ENCODE measurements around the gene LRMDA. TPM values are rescaled to one million over a fixed set of nuclear protein-coding genes. Genes with fewer than 3 reads are reported as not detected.

Gene LRMDA
- polyA plus RNA-seq, 1 donor (not counting 4 experiments of a cell fraction or from before 2014, with no cell fraction given): not detected

- Histone ChIP-seq H3K27ac (ENCODE audit: control insufficient read depth, insufficient read depth, low read length) (no peak overlapping the region), H3K27me3 (ENCODE audit: control insufficient read depth, extremely low read depth, insufficient read depth, low read length) (no peaks in the 10 kb centered on the region), H2AFZ (ENCODE audit: control insufficient read depth, low read length) (no peak overlapping the region), H3K9me1 (ENCODE audit: control insufficient read depth, extremely low read depth, insufficient read depth, low read length) (no peaks in the 10 kb centered on the region), H3K36me3 (ENCODE audit: control insufficient read depth in 2 of 2, extremely low read depth in 1 of 2, insufficient read depth in 2 of 2, low read length in 2 of 2) (no peaks in the 10 kb centered on the region), H3K4me1 (ENCODE audit: control insufficient read depth, extremely low read depth, insufficient read depth, low read length) (peaks cover 10% of the 10 kb centered on the region), H3K4me2 (ENCODE audit: control insufficient read depth, extremely low read depth, insufficient read depth, low read depth, low read length) (no peak overlapping the region), H4K20me1 (ENCODE audit: control insufficient read depth, extremely low read depth, insufficient read depth, low read length) (no peaks in the 10 kb centered on the region), H3K9ac (ENCODE audit: control insufficient read depth, extremely low read depth, insufficient read depth, low read length) (no peak overlapping the region), H3K4me3 (ENCODE audit: control insufficient read depth in 2 of 3, extremely low read depth in 1 of 3, insufficient read depth in 2 of 3, low read depth in 1 of 3, low read length in 3 of 3) (no peak overlapping the region), H3K79me2 (ENCODE audit: control insufficient read depth, insufficient read depth, low read length) (no peaks in the 10 kb centered on the region), H3K9me3 (ENCODE audit: control insufficient read depth, low read depth, low read length) (no peaks in the 10 kb centered on the region)
- DNase-seq (ENCODE audit: low read depth, low spot score): no peak
- no peak for FAIRE-seq
- no peak for TF ChIP-seq EZH2 (IDR thresholded peaks at IDR 0.05; ENCODE audit: low read length)
- no peak for TF ChIP-seq CTCF (optimal IDR thresholded peaks at IDR 0.05 in 1 of 3, IDR thresholded peaks at IDR 0.05 in 1 of 3, conservative IDR thresholded peaks at IDR 0.05 in 1 of 3; ENCODE audit: extremely low read depth in 1 of 3, insufficient read depth in 2 of 3, low read length in 3 of 3)
- dilution Hi-C loops (cut with MboI; ENCODE audit: extremely low pct_ligation_motif_present, low sequenced_read_pairs): no loop called here
Measured at GRCh38 chr10:75507469-75507868, 76.0 kb downstream of the LRMDA start.

DNA sequence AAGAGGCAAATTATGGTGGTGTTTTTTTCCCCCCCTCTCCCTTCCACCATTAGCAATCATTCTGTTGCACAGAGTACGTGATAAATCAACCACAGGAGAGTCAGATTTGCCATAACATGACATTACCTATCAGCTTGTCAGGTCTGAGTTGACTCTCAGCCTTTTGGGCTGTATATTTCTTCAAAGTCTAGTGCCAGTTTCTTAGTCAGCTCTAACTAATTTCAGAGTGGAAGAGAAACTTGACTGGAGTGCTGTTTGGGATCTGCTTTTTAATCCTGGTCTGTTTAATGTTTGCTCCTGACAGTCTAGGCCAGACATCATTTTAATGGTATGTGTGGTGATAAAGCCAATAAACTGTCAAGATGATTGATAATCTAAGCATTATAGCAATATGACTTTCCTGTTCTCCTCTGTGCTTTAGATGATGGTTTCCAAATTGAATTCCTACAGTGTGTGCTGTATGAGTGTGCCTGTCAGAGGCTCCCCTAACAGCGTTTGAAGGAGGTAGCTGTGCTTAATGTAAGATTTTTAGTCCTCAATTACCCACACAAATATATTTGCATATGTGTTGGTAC lies 76.9 kb downstream of the LRMDA start:
- no peaks in the 10 kb centered on the region for H3K9me1 ChIP-seq (ENCODE audit: control insufficient read depth, extremely low read depth, insufficient read depth, low read length)
- H3K4me1 ChIP-seq (ENCODE audit: control insufficient read depth, extremely low read depth, insufficient read depth, low read length): peaks cover 10% of the 10 kb centered on the region
- H4K20me1 ChIP-seq (ENCODE audit: control insufficient read depth, extremely low read depth, insufficient read depth, low read length): no peaks in the 10 kb centered on the region
- FAIRE-seq (no peak), DNase-seq (ENCODE audit: low read depth, low spot score) (no peak)
- peak overlapping the region; percentile 43 for H3K4me2 ChIP-seq (ENCODE audit: control insufficient read depth, extremely low read depth, insufficient read depth, low read depth, low read length)
- H2AFZ ChIP-seq (ENCODE audit: control insufficient read depth, low read length): no peak overlapping the region
- no peak overlapping the region for H3K4me3 ChIP-seq (ENCODE audit: control insufficient read depth in 2 of 3, extremely low read depth in 1 of 3, insufficient read depth in 2 of 3, low read depth in 1 of 3, low read length in 3 of 3)
- H3K79me2 ChIP-seq (ENCODE audit: control insufficient read depth, insufficient read depth, low read length): no peaks in the 10 kb centered on the region
- no peaks in the 10 kb centered on the region for H3K9me3 ChIP-seq (ENCODE audit: control insufficient read depth, low read depth, low read length)
- H3K9ac ChIP-seq (ENCODE audit: control insufficient read depth, extremely low read depth, insufficient read depth, low read length): no peak overlapping the region
- dilution Hi-C loops (cut with MboI; ENCODE audit: extremely low pct_ligation_motif_present, low sequenced_read_pairs): no loop called here
- H3K27me3 ChIP-seq (ENCODE audit: control insufficient read depth, extremely low read depth, insufficient read depth, low read length): no peaks in the 10 kb centered on the region
- H3K36me3 ChIP-seq (ENCODE audit: control insufficient read depth in 2 of 2, extremely low read depth in 1 of 2, insufficient read depth in 2 of 2, low read length in 2 of 2): no peaks in the 10 kb centered on the region
- TF ChIP-seq EZH2 (IDR thresholded peaks at IDR 0.05; ENCODE audit: low read length) (no peak), CTCF (optimal IDR thresholded peaks at IDR 0.05 in 1 of 3, IDR thresholded peaks at IDR 0.05 in 1 of 3, conservative IDR thresholded peaks at IDR 0.05 in 1 of 3; ENCODE audit: extremely low read depth in 1 of 3, insufficient read depth in 2 of 3, low read length in 3 of 3) (no peak)
- H3K27ac ChIP-seq (ENCODE audit: control insufficient read depth, insufficient read depth, low read length): no peak overlapping the region

All from keratinocyte (primary cell).